Putamen (tissue), 1 donor: Measurements from ENCODE around the gene CYB561.

ENCODE experiments used
- DNase-seq: peaks from one replicate; pipeline ENCODE4 v3.0.0-alpha.2; 2016; ENCODE audit warnings: low spot score

Gene CYB561

DNA sequence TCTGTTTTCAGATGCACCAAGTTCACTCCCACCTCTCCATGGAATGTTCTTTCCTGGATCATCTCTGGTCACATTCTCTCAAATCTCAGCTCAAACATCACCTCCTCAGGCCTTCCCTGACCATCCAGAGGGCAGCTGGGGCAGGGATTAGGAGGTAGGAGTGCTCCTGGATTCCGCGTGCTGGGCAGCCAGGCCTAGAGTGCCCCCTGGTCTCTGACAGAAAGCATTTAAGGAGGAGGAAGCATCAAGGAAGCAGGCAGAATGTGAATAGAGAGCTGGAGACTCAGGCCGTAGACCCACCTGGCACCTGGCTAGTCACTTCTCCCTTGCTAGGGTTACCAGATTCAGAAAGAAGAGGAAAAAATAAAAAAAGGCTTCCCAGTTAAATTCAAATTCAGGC, 2.5 kb upstream of the CYB561 start:
- DNase-seq: no peak

DNA sequence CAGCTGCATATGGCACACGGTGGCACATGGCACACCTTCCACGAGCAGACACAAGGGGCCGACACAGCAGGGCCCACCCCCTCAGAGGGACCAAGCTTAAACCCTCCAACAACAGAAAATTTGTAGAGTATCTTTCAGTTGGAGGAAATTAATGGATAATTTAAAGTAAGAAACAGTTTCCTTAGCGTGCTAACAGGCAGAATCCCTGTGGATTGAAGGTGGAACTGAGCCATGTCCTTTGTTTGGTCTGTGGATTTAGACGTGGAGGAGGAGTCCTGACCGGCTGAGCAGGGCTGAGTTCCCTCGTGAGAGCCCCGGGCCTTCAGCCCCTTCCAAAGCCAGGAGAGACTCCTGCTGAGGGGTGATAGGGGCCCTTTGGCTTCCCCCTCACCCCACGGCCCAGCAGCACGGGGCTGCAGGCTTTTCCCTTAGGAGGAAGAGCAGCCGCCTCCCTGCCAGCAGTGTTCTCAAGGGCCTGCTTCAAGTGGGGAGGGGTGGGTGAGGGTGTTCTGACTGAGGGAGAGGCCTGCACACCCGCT, 1.4 kb upstream of the CYB561 start:
- DNase-seq: no peak

DNA sequence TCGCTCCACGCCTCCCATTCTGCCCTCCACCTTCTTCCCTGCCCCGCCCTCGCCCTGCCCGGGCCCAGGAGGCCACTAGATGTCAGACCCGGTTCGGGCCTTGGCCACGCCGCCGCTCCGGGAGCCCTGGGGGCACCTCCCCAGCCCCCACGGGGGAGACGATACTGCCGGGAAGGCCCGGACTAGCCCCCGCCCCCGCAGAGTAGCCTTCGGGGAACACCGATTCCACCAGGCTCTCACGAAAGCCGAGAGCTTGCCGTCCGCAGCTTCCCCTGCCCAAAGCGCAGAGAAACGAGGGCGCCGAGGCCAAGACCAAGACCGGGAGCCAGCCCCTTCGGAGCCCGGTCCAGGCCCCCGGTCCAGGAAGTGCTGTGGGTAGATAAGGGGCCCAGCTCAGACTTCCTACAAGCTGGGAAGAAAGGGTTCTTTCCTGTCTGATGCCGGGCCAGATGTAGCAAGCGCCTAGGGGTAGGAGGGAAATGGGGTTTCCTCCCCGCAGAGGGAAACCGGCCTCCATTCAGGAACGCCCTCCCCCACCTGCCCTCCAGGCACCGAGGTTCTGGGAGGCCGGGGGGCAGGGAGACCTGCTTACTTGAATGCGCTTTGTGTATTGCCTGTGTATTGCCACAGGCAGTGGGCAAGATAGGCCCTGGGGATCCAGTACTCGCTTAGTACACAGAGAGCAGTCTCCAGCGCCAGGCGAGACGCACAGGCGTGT, 806 bp upstream of the CYB561 start:
- DNase-seq: no peak

DNA sequence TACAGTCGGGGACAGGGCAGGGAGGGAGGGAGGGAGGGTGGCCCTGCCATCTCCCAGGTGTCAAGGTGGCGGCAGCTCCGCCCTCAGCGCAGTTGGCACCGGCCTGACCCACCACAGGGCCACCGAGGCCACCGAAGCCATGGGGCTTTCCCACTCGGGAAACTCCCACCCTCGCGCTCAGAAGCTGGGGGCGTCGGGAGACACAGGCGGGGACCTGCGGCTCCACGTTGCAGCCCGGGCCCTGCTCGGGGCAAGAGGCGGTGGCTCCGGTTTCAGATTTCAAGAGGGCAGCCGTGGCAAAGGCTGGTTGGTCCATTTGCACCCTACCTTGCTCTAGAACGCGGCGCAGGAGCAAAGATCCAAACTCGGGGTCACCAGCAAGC, 544 bp downstream of the CYB561 start:
- DNase-seq: no peak

DNA sequence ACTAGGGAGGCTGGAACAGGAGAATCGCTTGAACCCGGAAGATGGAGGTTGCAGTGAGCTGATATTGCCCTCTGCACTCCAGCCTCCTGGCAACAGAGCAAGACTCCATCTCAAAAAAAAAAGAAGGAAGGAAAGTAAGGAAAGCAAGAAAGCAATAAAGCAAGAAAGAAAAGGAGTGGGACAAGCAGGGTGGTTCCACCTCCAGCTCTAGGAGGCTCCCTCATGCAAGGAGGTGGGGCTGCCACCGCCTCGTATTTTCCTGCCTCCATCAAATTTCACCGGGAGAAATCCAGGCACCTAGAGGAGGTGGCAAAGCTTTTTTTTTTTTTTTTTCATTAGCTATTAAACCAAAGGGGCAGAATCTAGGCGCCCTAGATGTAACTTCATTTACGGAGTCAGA, 1.0 kb downstream of the CYB561 start:
- no peak for DNase-seq

DNA sequence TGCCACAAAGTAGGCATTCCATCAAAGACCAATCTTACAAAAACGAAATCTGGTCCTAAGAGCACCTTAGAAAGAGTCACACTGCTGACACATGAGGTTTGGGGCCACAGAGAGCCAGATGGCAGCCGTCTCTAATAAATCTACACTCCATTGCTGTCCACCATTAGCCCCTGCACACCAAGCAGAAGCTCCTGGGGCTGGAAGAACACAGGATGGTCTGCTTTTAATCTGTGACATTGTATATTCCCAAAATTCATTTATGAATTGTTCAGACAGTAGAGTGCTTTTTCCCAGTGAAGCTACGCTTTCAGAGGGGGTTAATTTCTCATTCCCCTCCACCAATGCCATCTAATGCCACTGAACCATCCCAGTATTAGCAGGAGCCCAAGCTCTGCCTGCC, 1.6 kb downstream of the CYB561 start:
- DNase-seq: no peak

DNA sequence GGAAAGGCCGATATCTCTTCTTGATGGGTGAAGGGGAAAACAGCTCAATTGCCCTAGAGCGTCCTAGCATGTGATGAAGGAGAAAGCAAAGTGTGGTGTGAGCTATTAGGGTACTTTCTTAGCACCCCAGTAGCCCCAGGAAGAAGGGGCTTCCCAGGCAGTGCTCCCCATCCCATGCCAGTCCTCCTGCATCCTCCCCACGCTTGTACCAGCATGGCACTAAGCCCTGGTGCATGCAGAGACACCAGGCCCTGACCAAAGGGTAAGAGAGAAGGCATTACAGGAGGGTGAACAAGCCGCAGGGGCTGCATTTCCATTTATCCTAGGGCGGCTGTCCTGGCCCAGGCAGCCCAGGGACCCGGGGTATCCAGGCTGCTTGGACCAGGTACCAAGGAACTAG, 3.1 kb downstream of the CYB561 start:
- no peak for DNase-seq

DNA sequence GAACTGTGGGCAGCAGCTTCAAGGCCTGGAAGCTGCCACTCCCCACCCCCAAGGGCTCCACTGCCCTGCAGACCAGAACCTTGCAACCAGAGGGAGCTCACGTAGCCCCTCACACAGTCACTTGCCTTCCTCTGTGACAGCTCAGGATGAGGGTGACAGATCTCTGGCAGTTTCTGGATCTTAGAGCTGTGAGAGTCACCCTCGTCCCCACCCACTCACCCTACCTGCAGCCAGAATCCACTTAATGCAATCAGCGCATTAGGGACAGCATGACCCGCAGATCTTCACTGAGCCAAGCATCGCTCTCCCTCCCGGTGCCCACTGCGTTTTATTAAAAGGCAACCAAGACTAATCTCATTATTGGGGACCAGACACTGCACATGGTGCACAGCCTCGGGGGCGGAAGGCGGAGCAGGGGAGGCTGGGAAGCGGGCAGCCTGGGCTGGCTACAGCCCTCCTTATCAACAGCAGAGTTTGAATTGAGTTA, 3.5 kb downstream of the CYB561 start:
- no peak for DNase-seq

DNA sequence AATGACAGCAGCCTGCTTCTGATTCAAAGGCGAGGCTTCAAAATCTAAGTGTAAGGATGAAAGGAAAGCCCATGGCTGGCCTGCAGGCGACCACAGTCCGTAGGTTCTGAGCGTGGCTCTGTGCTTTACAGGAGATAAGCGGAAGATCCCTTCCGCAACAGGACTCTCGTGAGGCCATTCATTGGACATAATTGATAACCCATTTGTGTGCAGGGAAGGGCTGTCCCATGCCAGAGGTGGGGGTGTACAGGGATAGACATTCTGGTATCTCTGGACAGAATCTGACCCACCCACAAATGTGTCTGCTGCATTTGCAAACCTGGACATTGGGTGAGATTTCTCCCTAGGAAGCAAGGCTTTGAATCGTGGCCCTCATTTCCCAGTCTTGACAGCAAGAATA, 4.0 kb downstream of the CYB561 start:
- DNase-seq: no peak

DNA sequence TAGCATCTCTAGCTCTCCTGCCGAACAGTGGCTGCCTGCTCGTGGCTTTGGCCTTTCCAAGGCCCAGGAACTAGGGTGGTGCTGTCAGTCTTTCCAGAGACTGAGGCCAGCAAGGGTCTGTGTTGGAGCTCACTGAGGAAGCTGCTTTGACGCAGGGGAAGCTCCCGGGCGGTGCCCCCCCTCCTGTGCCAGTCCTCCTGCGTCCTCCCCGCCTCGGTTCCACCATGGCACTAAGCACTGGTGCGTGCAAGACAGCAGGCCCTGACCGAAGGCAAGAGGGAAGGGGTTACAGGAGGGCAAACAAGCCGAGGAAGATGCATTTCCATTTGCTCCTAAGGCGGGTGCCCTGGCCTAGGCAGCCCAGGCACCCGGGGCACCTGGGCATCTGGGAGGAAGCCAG, 4.5 kb downstream of the CYB561 start:
- no peak for DNase-seq

DNA sequence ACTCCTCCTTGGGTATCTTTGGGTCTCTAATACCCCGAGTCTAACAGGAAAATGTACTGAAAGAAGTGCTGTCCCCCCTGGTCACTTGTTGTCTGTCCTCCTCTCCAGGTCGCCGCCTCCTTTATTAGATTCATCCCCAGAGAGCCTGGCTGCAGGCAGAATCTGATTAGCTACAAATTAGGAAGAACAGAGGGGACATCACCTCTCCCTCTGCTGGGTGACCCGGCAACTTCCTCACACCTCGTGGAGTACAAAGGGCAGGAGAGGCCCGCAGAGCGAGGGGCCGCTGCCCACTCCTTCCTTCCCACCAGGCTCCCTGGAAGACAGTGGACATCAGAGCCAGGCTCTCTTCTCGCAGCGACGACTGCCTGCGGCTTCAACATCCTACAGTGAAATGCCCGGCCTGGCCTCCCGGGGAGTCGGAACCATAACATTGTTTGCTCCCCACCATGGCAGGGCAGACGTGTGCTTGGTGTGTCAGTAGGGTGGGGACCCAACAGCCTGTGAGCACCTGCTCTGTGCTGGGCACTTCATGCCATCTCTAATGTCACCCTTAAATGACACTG, 5.3 kb downstream of the CYB561 start:
- DNase-seq: no peak

DNA sequence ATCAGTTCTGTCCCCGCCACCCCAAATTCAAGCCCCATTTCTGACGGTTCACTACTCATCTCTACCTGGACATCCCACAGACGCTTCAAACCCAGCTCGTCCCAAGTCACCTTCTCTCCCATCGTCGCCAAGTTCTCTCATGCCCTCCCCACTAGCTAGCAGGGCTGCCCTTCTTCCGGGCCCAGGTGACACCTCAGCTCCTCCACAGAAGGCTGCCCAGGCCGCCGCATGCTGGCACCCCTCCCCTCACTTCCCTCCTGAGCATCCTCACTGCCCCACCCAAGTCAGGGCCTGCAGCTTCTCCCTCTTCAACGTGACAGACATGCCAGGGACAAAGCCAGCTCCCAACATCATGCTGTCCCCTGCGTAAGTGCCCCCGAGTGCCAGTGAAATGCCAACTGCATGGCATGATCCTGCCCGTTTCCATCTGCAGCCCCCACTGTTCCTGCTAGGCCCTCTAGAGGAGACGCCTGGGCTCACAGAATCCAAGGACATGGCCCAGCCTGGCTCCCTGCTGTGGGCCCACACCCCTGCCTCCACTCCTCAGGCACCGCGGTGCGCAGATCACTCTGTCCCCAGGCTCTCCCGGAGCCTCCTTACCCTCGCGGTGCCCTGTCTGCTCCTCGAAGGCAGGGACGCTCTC, 5.9 kb downstream of the CYB561 start:
- no peak for DNase-seq

DNA sequence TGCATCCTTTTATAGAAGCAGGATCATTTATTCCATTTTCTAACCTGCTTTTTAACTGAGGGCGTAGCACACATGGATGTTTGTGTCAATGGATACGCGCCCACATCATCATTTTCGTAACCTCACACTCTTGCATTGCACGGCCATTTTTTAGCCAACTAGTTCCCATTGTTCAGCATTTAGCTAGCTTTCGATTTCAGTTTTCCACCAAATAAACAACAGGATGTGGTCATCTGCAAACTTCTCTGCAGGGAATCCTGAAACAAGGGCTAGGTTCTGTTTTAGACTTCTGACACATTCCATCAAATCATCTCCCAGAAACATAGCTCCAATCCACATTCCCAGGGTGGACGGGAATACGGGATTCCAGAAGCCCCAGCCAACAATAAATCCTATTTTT, 6.4 kb downstream of the CYB561 start:
- DNase-seq: no peak

DNA sequence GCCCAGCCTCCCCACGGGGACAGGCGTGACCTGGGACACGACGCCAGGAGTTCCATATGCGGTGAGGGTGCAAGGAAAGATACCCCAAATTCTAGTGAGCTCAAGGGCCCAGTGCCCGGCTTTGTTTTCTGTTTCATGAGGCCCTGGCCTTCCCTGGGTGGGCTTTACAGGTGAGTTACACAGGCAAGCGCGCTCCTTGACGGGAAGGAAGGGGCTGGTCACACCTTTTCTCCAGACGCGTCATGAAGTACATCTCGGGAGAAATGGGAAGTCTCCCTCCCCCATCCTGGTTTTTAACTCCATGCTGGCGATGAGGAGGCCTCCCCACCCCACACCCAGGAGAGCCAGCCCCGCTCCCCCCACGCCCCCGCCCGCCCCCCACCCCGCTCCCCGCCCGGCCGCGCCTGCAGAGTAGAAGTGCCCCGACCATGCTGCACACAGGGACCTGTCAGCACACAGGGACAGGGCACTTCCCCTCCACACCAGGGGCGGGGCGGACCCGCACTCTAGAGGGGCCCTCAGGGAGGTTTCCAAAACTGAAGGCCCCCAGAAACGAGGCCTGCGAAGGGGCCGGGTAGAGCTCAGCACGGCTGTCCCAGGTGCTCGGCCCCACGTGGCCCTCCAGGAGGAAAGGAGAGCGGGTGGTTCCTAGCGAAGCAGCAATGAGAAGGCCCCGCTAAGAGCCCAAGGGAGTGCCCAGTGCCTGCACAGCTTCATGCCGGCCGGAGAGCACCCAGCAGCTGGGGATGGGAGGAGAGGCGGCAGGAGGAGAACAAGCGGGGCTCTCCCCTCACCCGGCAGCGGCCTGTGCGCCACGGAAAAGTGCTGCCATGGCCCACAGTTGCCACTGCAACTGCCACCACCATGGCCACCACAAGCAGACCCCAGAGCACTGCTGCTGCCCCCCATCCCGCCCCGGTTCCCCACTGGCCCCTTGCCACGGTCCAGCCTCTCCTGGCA, 7.7 kb downstream of the CYB561 start:
- DNase-seq: no peak

DNA sequence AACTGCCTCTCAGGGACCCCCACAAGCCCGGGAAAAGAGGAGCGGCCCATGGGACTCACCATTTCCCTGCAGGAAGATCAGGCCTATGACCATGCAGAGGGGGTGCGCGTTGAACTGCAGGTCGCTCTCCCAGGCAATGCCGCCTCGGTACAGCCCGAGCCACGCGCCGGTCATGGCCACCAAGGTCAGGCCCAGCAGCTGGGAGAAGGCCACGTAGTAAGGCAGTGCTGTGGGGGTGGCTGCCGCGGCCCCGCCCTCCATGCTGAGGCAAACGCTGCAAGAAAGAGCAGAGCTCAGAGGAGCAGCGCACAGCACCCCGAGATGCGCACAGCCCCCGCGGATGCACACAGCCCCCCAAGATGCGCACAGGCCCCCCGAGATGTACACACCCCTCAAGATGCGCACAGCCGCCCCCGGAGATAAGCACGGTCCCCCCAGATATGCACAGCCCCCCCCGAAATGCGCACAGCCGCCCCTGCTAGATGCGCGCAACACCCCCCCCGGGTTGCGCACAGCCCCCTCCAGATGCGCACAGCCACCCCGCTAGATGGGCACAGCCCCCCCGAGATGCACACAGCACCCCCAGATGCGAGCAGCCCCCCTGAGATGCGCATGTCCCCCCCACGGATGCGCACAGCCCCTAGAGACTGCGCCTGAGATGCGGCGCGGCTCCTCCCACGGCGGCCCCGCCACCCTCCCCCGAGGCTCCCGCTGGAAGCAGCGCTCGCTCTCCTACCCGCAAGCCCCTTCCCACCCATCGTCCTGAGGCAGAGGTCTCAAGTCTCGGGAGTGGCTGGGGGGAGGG, 8.6 kb downstream of the CYB561 start:
- no peak for DNase-seq

DNA sequence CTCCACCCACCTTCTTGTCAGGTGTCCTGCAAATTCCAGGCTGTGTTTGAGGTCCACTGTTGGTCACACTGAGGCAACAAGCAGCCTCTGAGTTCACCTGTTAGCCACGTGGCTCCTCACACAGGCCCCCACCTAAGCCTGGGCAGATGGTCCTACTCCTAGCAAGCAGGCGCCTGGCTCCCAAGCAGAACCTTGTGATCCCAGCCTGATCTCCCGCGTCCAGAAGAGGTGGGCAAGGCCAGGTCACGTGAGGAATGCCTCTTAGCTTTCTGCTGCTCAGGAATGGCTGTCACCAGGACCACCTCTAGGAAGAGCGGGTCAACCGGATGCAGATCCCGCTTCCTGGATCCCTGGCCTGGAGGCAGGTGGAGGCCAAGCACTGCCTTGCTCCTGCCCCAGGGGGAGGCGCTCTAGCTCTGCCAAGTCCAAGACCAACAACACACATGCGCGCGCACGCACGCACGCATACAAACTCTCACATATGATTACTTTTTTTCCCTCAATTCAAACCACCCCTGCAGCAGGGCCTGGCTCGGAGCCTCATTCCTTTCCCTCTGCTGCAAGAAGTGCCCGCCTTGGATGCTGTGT, 9.5 kb downstream of the CYB561 start:
- no peak for DNase-seq

DNA sequence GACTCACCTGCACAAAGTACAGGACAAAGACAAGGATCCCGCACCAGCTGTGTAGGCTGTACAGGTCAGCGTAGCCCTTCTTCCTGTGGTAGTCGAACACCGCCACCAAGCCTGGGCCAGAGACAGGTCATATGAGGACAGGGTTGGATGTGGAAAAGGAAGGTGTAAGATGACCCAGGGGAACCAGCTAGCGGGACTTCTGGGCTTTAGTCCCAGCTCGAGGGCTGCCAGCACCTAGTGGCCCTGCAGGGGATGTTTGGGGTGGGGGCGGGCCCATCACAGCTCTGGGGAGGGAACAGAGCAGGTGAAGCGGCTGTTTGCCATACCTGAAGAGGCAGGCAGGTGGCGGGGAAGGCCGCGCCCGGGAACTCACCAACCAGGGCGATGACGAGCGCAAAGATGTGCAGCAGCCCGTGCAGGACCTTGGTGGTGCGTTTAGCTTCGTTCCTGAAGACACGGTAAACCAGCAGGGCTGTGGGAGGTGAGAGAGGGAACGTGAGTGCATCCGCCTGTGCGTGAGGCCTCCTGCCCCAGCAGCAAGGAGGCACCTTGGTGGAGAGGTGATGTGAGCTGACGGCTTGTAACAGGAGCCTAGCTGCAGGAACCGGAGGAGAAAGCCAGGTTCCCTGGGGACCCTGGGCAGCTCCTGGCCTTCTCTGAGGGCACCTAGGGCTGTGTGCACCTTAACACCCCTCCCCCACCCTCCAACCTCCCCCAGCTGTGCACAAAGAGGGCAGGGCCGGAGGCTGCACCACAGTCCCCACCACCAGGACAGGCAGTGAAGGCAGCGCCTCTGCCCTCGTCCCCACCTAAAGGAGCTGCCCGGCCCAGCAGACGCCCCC, 10.2 kb downstream of the CYB561 start:
- no peak for DNase-seq

DNA sequence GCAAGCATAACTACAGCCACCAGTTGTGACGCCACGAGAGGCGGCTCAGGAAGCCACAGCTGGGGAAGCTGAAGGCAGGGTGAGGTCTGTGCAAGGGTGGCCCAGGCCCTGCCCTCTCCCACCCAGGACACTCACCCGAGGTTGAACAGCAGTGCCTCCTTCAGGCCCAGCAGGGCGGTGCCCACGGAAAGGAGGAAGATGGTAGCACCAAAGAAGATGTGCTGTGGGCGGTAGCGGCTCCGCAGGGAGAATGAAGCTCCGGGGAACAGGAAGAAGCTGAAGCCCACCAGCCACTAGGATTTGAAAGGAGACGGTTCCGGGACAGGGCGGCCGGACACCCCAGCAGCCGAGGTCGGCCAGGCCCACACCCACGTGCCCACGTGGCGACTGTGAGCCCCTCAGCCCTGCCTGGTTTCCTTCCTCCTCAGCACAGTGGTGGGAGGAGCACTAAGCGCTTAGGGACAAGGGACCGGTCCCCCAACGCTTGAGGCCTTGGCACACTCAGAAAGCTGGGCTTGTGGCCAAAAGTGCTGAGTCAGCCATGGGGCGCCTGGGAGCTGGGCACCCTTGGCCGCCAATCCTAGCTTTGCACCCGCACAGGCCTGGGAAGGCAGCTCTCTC, 11.0 kb downstream of the CYB561 start:
- DNase-seq: no peak

DNA sequence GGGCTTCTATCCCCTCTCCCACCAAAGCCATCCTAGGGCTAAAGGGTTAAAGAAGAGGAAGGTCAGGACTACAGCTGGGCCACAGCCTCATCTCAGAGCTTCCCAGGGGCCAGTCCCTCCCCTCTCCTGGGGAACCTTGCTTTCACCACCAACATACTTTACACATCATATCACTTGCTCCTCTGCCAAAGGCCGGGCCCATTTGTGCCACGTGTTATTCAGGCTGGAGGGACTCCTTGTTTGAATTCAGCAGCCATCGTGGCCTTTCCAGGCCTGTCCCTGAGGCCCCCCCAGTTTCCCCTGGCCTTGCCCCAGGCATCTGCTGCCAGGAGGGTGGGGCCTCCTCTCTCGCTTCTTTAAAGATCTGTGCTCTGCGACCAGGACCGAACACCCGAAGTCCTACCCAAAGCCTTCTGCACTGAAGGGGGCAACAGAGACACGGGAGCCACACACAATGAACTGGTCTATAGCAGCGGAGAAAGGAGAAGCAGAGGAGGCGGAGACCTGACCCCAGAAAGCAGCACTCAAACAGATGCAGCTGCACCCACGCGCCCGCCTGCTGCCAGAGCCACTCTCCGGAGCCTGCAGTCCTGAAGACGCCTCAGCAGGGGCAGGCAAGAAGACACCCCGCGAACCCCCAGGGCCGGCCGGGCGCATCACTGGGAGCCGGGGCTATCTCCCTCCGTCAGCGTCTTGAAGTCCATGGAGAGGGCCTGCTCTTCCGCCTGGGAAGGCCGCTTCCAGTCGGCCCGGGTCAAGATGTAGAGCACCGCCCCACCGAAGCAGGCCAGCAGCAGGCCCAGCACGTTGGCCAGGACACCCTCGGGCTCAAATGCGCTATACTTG, 12.1 kb downstream of the CYB561 start:
- no peak for DNase-seq
